ENCODE results near the gene WNK1.
"Not testable (repeated sequence)": the region's sequence is repeated elsewhere in the genome, so short reads cannot be mapped to it uniquely, and the experiment has no call there.

The WNK1 gene

GRCh38 chr12:913919-914698, 161.7 kb downstream of the WNK1 start:
- DNase-seq: no peak

- no peak for DNase-seq
Observed at GRCh38 chr12:915090-915489, 162.7 kb downstream of the WNK1 start.

GRCh38 chr12:916240-916639, 163.9 kb downstream of the WNK1 start:
- DNase-seq: no peak

GRCh38 chr12:916712-917445, 164.5 kb downstream of the WNK1 start:
- no peak for DNase-seq

GRCh38 chr12:920676-921075, 168.3 kb downstream of the WNK1 start:
- DNase-seq: no peak

- no peak for DNase-seq
Observed at GRCh38 chr12:922285-922684, 169.9 kb downstream of the WNK1 start.

GRCh38 chr12:926641-927040, 174.3 kb downstream of the WNK1 start:
- no peak for DNase-seq

- no peak for DNase-seq
Observed at GRCh38 chr12:931060-931459, 178.7 kb downstream of the WNK1 start.

- DNase-seq: no peak
Observed at GRCh38 chr12:931591-931990, 179.2 kb downstream of the WNK1 start.

- DNase-seq: not testable (repeated sequence)
Observed at GRCh38 chr12:935891-936290, 183.5 kb downstream of the WNK1 start.

GRCh38 chr12:936377-937345, 184.3 kb downstream of the WNK1 start:
- DNase-seq: no peak

GRCh38 chr12:938810-939209, 186.4 kb downstream of the WNK1 start:
- DNase-seq: no peak

GRCh38 chr12:943051-943450, 190.7 kb downstream of the WNK1 start:
- DNase-seq: no peak

- DNase-seq: no peak
Observed at GRCh38 chr12:944211-944610, 191.8 kb downstream of the WNK1 start.

- no peak for DNase-seq
Observed at GRCh38 chr12:946212-946611, 193.8 kb downstream of the WNK1 start.

GRCh38 chr12:946631-947030, 194.3 kb downstream of the WNK1 start:
- DNase-seq: no peak

- no peak for DNase-seq
Observed at GRCh38 chr12:948238-948637, 195.9 kb downstream of the WNK1 start.

- peak; percentile 92 for DNase-seq
Observed at GRCh38 chr12:949453-950191, 197.2 kb downstream of the WNK1 start, which contains the start of gene RAD52. RAD52 (minus strand) TSS chr12:949694; CDS start chr12:933058, 16,636 bp downstream.

- no peak for DNase-seq
Observed at GRCh38 chr12:951176-951575, 198.8 kb downstream of the WNK1 start.

GRCh38 chr12:953776-954175, 201.4 kb downstream of the WNK1 start:
- DNase-seq: no peak

GRCh38 chr12:954741-955140, 202.4 kb downstream of the WNK1 start:
- DNase-seq: no peak

- no peak for DNase-seq
Observed at GRCh38 chr12:955939-956338, 203.6 kb downstream of the WNK1 start.
